Pulmonary artery endothelial cell (primary cell): ENCODE results near the gene AUNIP. TPM values are rescaled to one million over a fixed set of nuclear protein-coding genes. Genes with fewer than 3 reads are reported as not detected.

Experiments
- DNase-seq: peaks from one replicate; pipeline ENCODE4 v3.0.0-alpha.2; 2011; ENCODE audit warnings: low read depth, low spot score
- total RNA-seq: library from RNA; depleted of rRNA; stranded (reverse); fragments of >200 nt; gene quantifications from 2 replicates; pipeline ENCODE4 v1.2.3, GENCODE V29; 2014

The AUNIP gene
- total RNA-seq, 1 donor from 2014 or later, result 5.1 TPM

- no peak for DNase-seq
Observed at GRCh38 chr1:25797939-25798338, 61.3 kb downstream of the AUNIP start.

GRCh38 chr1:25796811-25797458 lies 62.3 kb downstream of the AUNIP start:
- peak; percentile 37 for DNase-seq

- DNase-seq, result no peak
Observed at GRCh38 chr1:25795946-25796810, 63.1 kb downstream of the AUNIP start.

DNA sequence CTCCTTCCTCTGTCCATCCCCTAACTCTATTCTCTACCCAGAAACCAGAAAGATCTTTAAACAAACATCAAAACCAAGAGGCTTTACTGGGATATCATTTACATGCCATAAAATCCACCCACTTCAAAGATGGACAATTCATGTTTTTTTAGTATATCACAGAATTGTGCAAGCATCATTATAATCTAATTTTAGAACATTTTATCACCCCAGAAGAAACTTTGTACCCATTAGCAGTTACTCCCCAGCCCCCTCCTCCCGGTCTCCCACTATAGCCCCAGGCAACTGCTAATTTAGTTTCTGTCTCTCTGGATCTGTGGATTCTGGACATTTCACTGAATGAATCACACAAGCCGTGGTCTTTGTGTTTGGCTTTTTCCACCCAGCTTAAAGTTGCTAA lies 64.0 kb downstream of the AUNIP start:
- DNase-seq, result no peak

- no peak for DNase-seq
Observed at GRCh38 chr1:25794325-25794724, 64.9 kb downstream of the AUNIP start.

- DNase-seq, result no peak
Observed at GRCh38 chr1:25793585-25794170, 65.6 kb downstream of the AUNIP start.

DNA sequence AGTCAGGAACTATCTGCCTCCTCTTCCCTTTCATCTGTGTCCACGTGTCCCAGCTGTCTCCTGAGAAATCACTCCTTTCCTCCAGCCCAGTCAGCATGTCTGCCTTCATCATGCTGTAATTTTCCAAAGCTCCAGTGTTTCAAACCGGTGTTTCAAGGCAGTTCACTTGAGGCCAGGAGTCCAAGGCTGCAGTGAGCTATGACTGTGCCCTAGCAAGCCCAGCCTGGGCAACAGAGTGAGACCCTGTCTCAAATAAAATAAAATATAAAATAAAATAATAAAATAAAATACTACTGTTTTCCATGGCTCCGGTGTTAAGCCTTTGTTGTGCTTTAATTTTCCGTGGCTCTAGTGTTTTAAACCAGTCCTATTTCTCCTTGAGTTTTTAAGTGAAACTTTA lies 67.1 kb downstream of the AUNIP start:
- DNase-seq, result no peak

GRCh38 chr1:25790472-25790871 lies 68.8 kb downstream of the AUNIP start:
- no peak for DNase-seq

DNA sequence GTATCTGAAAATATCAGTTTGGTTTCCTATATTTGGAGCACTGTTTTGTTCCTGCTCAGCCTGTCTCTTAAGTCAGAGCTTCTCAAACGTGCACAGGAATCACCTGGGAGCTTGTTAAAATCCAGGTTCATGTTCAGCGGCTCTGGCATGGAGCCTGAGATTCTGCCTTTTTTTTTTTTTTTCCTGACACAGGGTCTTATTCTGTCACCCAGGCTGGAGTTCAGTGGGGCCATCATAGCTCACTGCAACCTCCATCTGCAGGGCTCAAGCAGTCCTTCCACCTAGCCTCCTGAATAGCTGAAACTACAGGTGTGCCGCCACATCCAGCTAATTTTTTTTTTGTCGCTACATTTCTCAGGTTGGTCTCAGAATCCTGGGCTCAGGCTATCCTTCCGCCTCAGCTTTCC lies 71.5 kb downstream of the AUNIP start:
- DNase-seq, result no peak

DNA sequence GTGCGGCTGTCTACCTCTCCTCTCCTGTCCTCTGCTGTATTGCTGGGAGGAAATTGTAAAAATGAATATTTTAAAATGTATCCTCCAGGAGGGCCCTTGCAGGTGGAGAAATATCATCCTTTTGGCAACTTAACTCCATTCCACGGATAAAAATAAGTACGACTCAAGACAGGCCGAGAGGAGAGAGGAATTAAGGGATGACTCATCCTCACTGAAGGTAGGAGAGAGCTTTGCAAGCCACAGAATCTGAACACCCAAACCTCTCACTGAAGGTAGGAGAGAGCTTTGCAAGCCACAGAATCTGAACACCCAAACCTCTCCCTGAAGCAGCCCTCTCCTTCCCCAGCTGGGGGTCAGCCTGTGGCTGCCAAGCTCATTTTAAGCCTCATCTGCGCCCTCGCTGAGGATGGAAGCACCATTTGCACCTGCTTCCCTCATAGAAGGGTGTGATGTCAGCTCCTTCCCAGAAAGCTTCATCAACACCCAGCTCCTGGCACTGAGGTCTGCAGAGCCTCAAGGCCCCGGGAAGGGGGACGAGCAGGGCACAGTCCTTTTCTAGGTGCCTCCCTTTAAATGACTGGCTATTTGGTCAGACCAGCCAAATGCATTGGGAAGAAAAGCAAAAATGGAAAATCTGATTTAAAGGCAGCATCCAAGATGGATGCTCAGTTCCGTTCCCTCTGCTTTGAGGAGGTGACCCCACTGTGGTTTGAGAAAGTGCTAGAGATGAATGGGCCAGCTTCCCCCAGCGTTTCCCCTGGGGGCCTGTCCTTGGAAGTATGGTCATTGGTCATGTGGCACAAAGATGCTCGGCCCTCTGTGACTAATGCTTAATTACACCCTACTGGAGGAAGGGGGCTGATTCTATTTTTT lies 72.1 kb downstream of the AUNIP start:
- DNase-seq, result no peak

- DNase-seq, result no peak
Observed at GRCh38 chr1:25785333-25786067, 73.8 kb downstream of the AUNIP start.

- no peak for DNase-seq
Observed at GRCh38 chr1:25784575-25785051, 74.6 kb downstream of the AUNIP start.

Other genes starting within 250 kb of the AUNIP start
- gene MAN1C1, start 242.7 kb downstream of the AUNIP start, total RNA-seq, result 0.79 and 2.4 TPM in 2 replicates
- 22.0 and 33.2 TPM in 2 replicates for gene SELENON, start 59.3 kb downstream of the AUNIP start, total RNA-seq
- 27.6 and 31.7 TPM in 2 replicates for gene MTFR1L, start 39.5 kb downstream of the AUNIP start, total RNA-seq
- 5.7 and 7.1 TPM in 2 replicates for gene PAQR7, start 16.3 kb upstream of the AUNIP start, total RNA-seq
- gene STMN1, start 47.0 kb upstream of the AUNIP start, total RNA-seq, result 152 and 206 TPM in 2 replicates
- 4.0 and 7.1 TPM in 2 replicates for gene PAFAH2, start 138.6 kb upstream of the AUNIP start, total RNA-seq
- gene EXTL1, start 162.3 kb upstream of the AUNIP start, total RNA-seq, result not detected in 2 replicates
- gene SLC30A2, start 186.7 kb upstream of the AUNIP start, total RNA-seq, result not detected in 2 replicates
- gene TRIM63, start 208.2 kb upstream of the AUNIP start, total RNA-seq, result not detected in 2 replicates